Colonic mucosa (tissue), 4 donors: ENCODE measurements around the gene ATP6V1G2. TPM values are rescaled to one million over a fixed set of nuclear protein-coding genes. Genes with fewer than 3 reads are reported as not detected.
"Not testable (repeated sequence)": the region's sequence is repeated elsewhere in the genome, so short reads cannot be mapped to it uniquely, and the experiment has no call there.

ENCODE experiments used
- DNase-seq: peaks from one replicate; pipeline ENCODE4 v3.0.0-alpha.2; 2020
- H3K27ac ChIP-seq: fragments of 200-600 bp; one replicate; pipeline ENCODE4 v1.8.0; 2021
- H3K27me3 ChIP-seq: fragments of 200-600 bp; one replicate; pipeline ENCODE4 v1.8.0; 2021
- H3K36me3 ChIP-seq: fragments of 200-600 bp; one replicate; pipeline ENCODE4 v1.8.0; 2021
- H3K4me1 ChIP-seq: fragments of 200-600 bp; one replicate; pipeline ENCODE4 v1.8.0; 2021; ENCODE audit warnings: mild to moderate bottlenecking
- H3K4me3 ChIP-seq: fragments of 200-600 bp; one replicate; pipeline ENCODE4 v1.8.0; 2021
- H3K9ac ChIP-seq, 2 donors: one replicate each; pipeline ENCODE4 v1.7.0; 2013; ENCODE audit warnings: control low read depth in 2 of 2, low read depth in 2 of 2, low read length in 2 of 2
- H3K9me3 ChIP-seq: fragments of 200-600 bp; one replicate; pipeline ENCODE4 v1.8.0; 2021
- CTCF ChIP-seq: fragments of 200-600 bp; IDR thresholded peaks from one replicate; pipeline ENCODE4 v1.8.0; 2022; ENCODE audit warnings: antibody characterized with exemption, mild to moderate bottlenecking
- intact Hi-C: fragments of 100-400 bp; cut with DNase I; formaldehyde crosslinking; loops from one replicate; pipeline ENCODE4 v1.14.1; 2022
- total RNA-seq, 2 donors: library from RNA; stranded (reverse); fragmentation: NEBNext Ultra II Directional in 1 of 2; extraction: Animal tissue kit (Norgen Biotek cat#: 25700) in 1 of 2; gene quantifications; one replicate each; pipeline ENCODE4 v1.2.1, GENCODE V29; 2021
- donor health status: healthy.
- donor health status: DM: no; HTN: no; CAD: no.
- donor health status: DM: no; HTN: no; CAD: no.

The ATP6V1G2 gene
- total RNA-seq = under 1 TPM; 0.57 to 0.85 TPM

DNA sequence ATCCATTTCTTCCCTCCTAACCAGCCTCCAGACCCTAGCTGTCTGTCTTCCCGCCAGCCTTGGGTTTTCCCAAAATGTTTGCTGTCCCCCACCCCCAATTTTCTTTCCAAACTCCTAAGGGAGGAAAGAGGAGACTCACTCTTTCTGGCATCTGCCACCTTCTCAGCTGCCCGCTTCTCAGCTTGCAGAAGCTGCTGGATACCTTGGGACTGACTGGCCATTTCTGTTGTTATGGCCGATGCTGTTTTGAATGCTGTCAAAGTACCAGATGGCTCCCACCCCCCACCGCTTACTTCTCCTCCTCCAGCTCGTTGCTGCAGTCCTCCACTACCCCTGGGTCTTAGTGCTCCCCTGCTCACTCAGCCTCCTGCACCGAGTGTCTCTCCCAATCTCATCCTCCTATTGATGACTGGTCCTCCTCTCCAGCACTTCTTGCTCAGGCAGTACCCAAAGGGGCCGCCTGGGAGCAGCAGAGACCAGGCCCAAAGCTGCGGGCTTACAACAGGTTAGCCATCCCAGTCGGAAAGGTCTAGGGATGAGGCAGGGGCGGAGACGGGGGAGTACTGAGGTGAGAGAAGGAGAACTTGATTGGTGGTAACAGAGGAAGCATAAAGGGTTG lies at the start of gene ATP6V1G2:
Gene ATP6V1G2, minus strand, starts transcription at position 270 of the 619 bp plus-strand sequence. Its CDS starts 49 bp downstream, at position 221.
- Histone ChIP-seq H3K4me3 (peak within 1 kb of the TSS; percentile 35), H3K36me3 (no peaks in the 10 kb centered on the region), H3K9ac (peak within 1 kb of the TSS; percentile 58 to 76), H3K4me1 (peaks cover 8% of the 10 kb centered on the region), H3K9me3 (no peaks in the 10 kb centered on the region), H3K27ac (peak within 1 kb of the TSS; percentile 52), H3K27me3 (no peaks in the 10 kb centered on the region)
- intact Hi-C loops = loop anchor here (2.0 to 10.0 kb wide), 2 partner anchors 52 kb away; partner anchors contain the start of gene MICB
- peak; percentile 94 for DNase-seq
- TF ChIP-seq CTCF = peak; percentile 92

- intact Hi-C loops = no loop called here
- H3K9ac ChIP-seq = no peak overlapping the region
- no peaks in the 10 kb centered on the region for H3K27me3 ChIP-seq
- no peaks in the 10 kb centered on the region for H3K36me3 ChIP-seq
- no peak overlapping the region for H3K4me3 ChIP-seq
- no peak for TF ChIP-seq CTCF
- H3K9me3 ChIP-seq = no peaks in the 10 kb centered on the region
- no peak for DNase-seq
- no peak overlapping the region for H3K27ac ChIP-seq
- H3K4me1 ChIP-seq = no peaks in the 10 kb centered on the region
Measured at GRCh38 chr6:31592396-31592771, 46.0 kb upstream of the ATP6V1G2 start.

- H3K27ac ChIP-seq, DNase-seq, intact Hi-C loops, H3K4me1 ChIP-seq, H3K9ac ChIP-seq, H3K9me3 ChIP-seq, H3K4me3 ChIP-seq, H3K36me3 ChIP-seq, H3K27me3 ChIP-seq: not testable (repeated sequence)
Measured at GRCh38 chr6:31590691-31591090, 44.3 kb upstream of the ATP6V1G2 start.

DNA sequence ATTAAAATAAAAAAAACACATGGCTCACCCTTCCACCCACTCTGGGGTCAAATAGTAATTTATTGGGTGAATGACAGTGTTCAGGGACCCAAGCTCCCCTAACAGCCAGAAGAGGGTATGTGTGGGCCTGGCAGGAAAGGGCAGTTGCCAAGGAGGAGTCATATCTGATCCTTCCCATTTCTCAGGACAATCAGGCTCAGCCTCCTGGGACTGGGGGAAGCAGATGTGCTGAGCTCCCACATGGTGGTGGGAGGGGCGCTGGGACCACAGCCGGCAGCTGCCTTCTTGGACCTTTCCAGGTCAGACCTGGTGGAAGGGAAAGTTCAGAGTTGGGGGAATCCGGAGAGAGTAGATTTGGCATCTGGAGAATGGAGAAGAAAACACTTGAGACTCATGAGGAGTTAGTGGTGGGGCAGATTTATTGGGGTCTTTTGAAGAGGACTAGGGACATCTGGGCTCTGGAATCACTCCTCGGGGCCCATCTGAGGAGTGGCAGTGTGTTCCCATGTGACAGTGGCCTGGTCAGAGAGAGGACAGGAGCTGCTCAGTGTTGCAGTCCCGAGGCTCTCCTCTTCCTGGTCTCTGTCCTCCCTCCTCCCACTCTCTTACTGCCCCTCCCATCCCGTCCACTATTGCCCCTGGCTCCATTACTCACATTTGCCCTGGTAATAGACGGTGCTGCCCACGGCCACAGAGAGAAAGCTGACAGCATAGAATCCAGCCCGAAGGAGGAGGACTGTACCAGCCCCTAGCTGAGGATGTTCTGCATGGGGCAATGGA lies 42.7 kb upstream of the ATP6V1G2 start:
- DNase-seq = no peak
- Histone ChIP-seq H3K27me3 (no peaks in the 10 kb centered on the region), H3K27ac (no peak overlapping the region), H3K9me3 (no peaks in the 10 kb centered on the region), H3K4me1 (no peaks in the 10 kb centered on the region), H3K4me3 (no peak overlapping the region), H3K9ac (no peak overlapping the region), H3K36me3 (no peaks in the 10 kb centered on the region)
- no peak for TF ChIP-seq CTCF
- intact Hi-C loops = no loop called here

DNA sequence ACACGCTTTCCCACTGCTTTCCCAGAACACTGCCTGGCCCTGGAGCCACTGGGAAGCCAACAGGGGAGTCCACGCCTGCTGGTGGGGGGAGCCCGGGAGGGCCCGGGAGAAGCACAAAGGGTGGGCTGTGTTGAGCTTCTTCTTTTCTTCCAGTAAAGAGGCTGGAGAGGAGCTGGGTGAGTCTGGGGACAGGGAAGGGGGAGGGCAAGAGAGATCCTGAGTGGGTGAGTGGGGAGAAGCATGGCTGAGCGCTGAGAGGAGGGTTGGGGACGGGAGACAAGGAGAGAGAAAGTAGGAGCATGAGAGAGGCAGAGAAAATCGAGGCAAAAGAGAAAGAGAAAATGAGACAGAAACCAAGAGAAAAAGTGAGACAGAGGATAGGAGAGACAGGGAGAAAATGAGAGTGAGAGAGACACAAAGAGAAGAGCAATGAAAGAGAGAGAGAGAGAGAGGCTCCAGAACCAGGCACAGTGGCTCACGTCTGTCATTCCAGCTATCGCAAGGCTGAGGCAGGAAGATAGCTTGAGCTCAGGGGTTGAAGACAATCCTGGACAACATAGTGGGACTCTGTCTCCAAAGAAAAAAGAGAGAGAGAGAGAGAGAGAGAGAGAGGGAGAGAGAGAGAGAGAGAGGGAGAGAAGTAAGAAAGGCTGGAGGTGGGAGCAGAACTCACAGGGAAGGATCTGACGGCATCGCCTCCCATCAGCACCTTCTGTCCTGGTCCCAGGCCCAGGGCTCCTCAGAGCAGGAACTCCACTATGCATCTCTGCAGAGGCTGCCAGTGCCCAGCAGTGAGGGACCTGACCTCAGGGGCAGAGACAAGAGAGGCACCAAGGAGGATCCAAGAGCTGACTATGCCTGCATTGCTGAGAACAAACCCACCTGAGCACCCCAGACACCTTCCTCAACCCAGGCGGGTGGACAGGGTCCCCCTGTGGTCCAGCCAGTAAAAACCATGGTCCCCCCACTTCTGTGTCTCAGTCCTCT lies 41.7 kb upstream of the ATP6V1G2 start:
- H3K9ac ChIP-seq = peak overlapping the region; percentile 24 to 38
- H3K36me3 ChIP-seq = no peaks in the 10 kb centered on the region
- no peak for DNase-seq
- TF ChIP-seq CTCF = no peak
- no peak overlapping the region for H3K27ac ChIP-seq
- no peaks in the 10 kb centered on the region for H3K9me3 ChIP-seq
- H3K27me3 ChIP-seq = no peaks in the 10 kb centered on the region
- intact Hi-C loops = no loop called here
- H3K4me1 ChIP-seq = no peaks in the 10 kb centered on the region
- peak overlapping the region; percentile 5 for H3K4me3 ChIP-seq
